BJ (cell line): ENCODE results near the gene AASDHPPT. TPM values are rescaled to one million over a fixed set of nuclear protein-coding genes. Genes with fewer than 3 reads are reported as not detected.

ENCODE experiments used
- CTCF ChIA-PET: fragments of 350-600 bp; formaldehyde crosslinking; extraction: SDS; loops from one replicate; lab custom pipeline; 2021; ENCODE audit warnings: antibody characterized with exemption, inconsistent platforms; lab: Yijun Ruan, JAX
- POLR2A ChIA-PET: fragments of 300-600 bp; sonication (Branson Sonifier 250); formaldehyde crosslinking; extraction: SDS; loops from one replicate; lab custom pipeline; 2021; ENCODE audit warnings: antibody characterized with exemption; lab: Charles Lee
- DNase-seq: peaks from one replicate; pipeline ENCODE4 v3.0.0-alpha.2; 2011; ENCODE audit warnings: low read depth
- H3K27me3 ChIP-seq: 2 replicates; pipeline ENCODE4 v1.6.0; 2011; ENCODE audit warnings: low read length; ENCODE audit not compliant: control insufficient read depth, insufficient read depth
- H3K36me3 ChIP-seq: 2 replicates; pipeline ENCODE4 v1.5.1; 2011; ENCODE audit warnings: low read length; ENCODE audit not compliant: control insufficient read depth, insufficient read depth
- H3K4me3 ChIP-seq: 2 replicates; pipeline ENCODE4 v1.5.1; 2011; ENCODE audit warnings: low read depth, mild to moderate bottlenecking, control low read depth, low read length
- CTCF ChIP-seq: IDR thresholded peaks from 2 replicates; pipeline ENCODE4 v1.5.1; 2011; ENCODE audit warnings: low read depth, mild to moderate bottlenecking, control low read depth, inconsistent platforms, low read length, moderate library complexity; ENCODE audit not compliant: insufficient read depth
- polyA plus RNA-seq: library from polyadenylated mRNA; depleted of rRNA; stranded (reverse); fragments of >200 nt; gene quantifications from 2 replicates; pipeline ENCODE4 v1.2.3, GENCODE V29; 2011

The AASDHPPT gene
- polyA plus RNA-seq, 1 experiment: 30.4 TPM

GRCh38 chr11:106128740-106129139 is 51.3 kb downstream of the AASDHPPT start:
- H3K36me3 ChIP-seq: no peaks in the 10 kb centered on the region
- ChIA-PET CTCF (interaction anchor here (0.9 kb wide), 1 partner anchor 10 kb away, joined by 3 read pairs; no protein-coding TSS in a partner anchor), POLR2A (no interaction called here)
- no peak for DNase-seq
- no peak overlapping the region for H3K4me3 ChIP-seq
- H3K27me3 ChIP-seq: 0 out of 2 replicates have a peak, but pooled peaks cover 2% of the 10 kb centered on the region
- TF ChIP-seq CTCF: no peak

GRCh38 chr11:106131998-106132397 is 54.5 kb downstream of the AASDHPPT start:
- no peak for TF ChIP-seq CTCF
- ChIA-PET POLR2A (no interaction called here), CTCF (no interaction called here)
- Histone ChIP-seq H3K4me3 (no peak overlapping the region), H3K27me3 (0 out of 2 replicates have a peak, but pooled peaks cover 2% of the 10 kb centered on the region), H3K36me3 (no peaks in the 10 kb centered on the region)
- no peak for DNase-seq

GRCh38 chr11:106132582-106133354 is 55.3 kb downstream of the AASDHPPT start:
- DNase-seq: no peak
- Histone ChIP-seq H3K27me3 (0 out of 2 replicates have a peak, but pooled peaks cover 2% of the 10 kb centered on the region), H3K36me3 (no peaks in the 10 kb centered on the region), H3K4me3 (no peak overlapping the region)
- POLR2A ChIA-PET: no interaction called here
- no peak for TF ChIP-seq CTCF
- CTCF ChIA-PET: interaction anchor here (0.6 kb wide), 1 partner anchor 187 kb away, joined by 4 read pairs; no protein-coding TSS in a partner anchor

- 0 out of 2 replicates have a peak, but pooled peaks cover 2% of the 10 kb centered on the region for H3K27me3 ChIP-seq
- peak; percentile 35; the same call in 1 of the 2 replicates for TF ChIP-seq CTCF
- DNase-seq: no peak
- CTCF ChIA-PET: interaction anchor here (0.6 kb wide), 1 partner anchor 186 kb away, joined by 4 read pairs; no protein-coding TSS in a partner anchor
- POLR2A ChIA-PET: no interaction called here
- H3K4me3 ChIP-seq: no peak overlapping the region
- H3K36me3 ChIP-seq: no peaks in the 10 kb centered on the region
Observed at GRCh38 chr11:106133529-106133928, 56.1 kb downstream of the AASDHPPT start.

- Histone ChIP-seq H3K27me3 (no peaks in the 10 kb centered on the region), H3K36me3 (no peaks in the 10 kb centered on the region), H3K4me3 (no peak overlapping the region)
- no peak for DNase-seq
- CTCF ChIA-PET: interaction anchor here (1.2 to 1.3 kb wide), 2 partner anchors 11 to 15 kb away, joined by 3 to 4 read pairs; no protein-coding TSS in a partner anchor
- TF ChIP-seq CTCF: no peak
- POLR2A ChIA-PET: no interaction called here
Observed at GRCh38 chr11:106137061-106137460, 59.6 kb downstream of the AASDHPPT start.
